OCI-LY7 (cell line): ENCODE data around the gene TINAGL1.
A peak's percentile ranks its signal among the peaks of the same experiment; 100 is the strongest.

Source experiments
- CTCF ChIP-seq: fragments of 200-600 bp; sonication (generic); conservative IDR thresholded peaks from 2 replicates; pipeline ENCODE4 v1.5.1; 2014; ENCODE audit warnings: mild to moderate bottlenecking, antibody characterized with exemption, low read length, moderate library complexity, mixed read lengths
- EZH2phosphoT487 ChIP-seq: fragments of 200-600 bp; sonication (generic); IDR thresholded peaks from 2 replicates; pipeline ENCODE4 v1.6.1; 2018; ENCODE audit warnings: low read depth, borderline replicate concordance, mild to moderate bottlenecking, mixed run types, antibody characterized with exemption, low read length, moderate library complexity, mixed read lengths

GRCh38 chr1:31587720-31588423 lies 11.6 kb downstream of the TINAGL1 start:
- TF ChIP-seq CTCF (peak; percentile 82), EZH2phosphoT487 (no peak)
